GM12864 (cell line): Measurements from ENCODE around the gene APOBEC3A.
A peak's percentile ranks its signal among the peaks of the same experiment; 100 is the strongest.
"Not testable (repeated sequence)": the region's sequence is repeated elsewhere in the genome, so short reads cannot be mapped to it uniquely, and the experiment has no call there.

Source experiments
- DNase-seq: peaks from one replicate; pipeline ENCODE4 v3.0.0-alpha.2; 2011; ENCODE audit warnings: low read depth
- H3K4me3 ChIP-seq: 2 replicates; pipeline ENCODE4 v1.5.1; 2011; ENCODE audit warnings: mild to moderate bottlenecking, low read depth, low read length, control low read depth
- CTCF ChIP-seq: IDR thresholded peaks from 2 replicates; pipeline ENCODE4 v1.5.1; 2011; ENCODE audit warnings: low read depth, mild to moderate bottlenecking, moderate library complexity, low read length, control low read depth, inconsistent platforms; ENCODE audit errors: missing control alignments

The APOBEC3A gene

GRCh38 chr22:38989466-38989865 lies 32.1 kb downstream of the APOBEC3A start:
- no peak overlapping the region for H3K4me3 ChIP-seq
- no peak for DNase-seq
- no peak for TF ChIP-seq CTCF

GRCh38 chr22:38992871-38993371 lies 35.5 kb downstream of the APOBEC3A start:
- not testable (repeated sequence) for DNase-seq, H3K4me3 ChIP-seq

GRCh38 chr22:38996105-38996504 lies 38.7 kb downstream of the APOBEC3A start:
- no peak for TF ChIP-seq CTCF

GRCh38 chr22:38997518-38997917 lies 40.1 kb downstream of the APOBEC3A start:
- DNase-seq, result no peak
- TF ChIP-seq CTCF, result no peak
- H3K4me3 ChIP-seq, result no peak overlapping the region

More at GRCh38 chr22:38996105-38996504, 38.7 kb downstream of the APOBEC3A start:
- H3K4me3 ChIP-seq, result no peak overlapping the region
- no peak for DNase-seq

- H3K4me3 ChIP-seq, result no peak overlapping the region
- DNase-seq, result peak; percentile 66
Measured at GRCh38 chr22:39003165-39003638, 45.8 kb downstream of the APOBEC3A start.

GRCh38 chr22:39007177-39007576 lies 49.8 kb downstream of the APOBEC3A start:
- no peak for DNase-seq
- H3K4me3 ChIP-seq, result no peak overlapping the region

More at GRCh38 chr22:39003165-39003638, 45.8 kb downstream of the APOBEC3A start:
- peak; percentile 76 for TF ChIP-seq CTCF

GRCh38 chr22:39008271-39008850 lies 51.0 kb downstream of the APOBEC3A start:
- not testable (repeated sequence) for H3K4me3 ChIP-seq, DNase-seq

More at GRCh38 chr22:39007177-39007576, 49.8 kb downstream of the APOBEC3A start:
- TF ChIP-seq CTCF, result no peak

GRCh38 chr22:39010946-39011345 lies 53.5 kb downstream of the APOBEC3A start:
- no peak overlapping the region for H3K4me3 ChIP-seq
- no peak for TF ChIP-seq CTCF
- DNase-seq, result no peak
